GM12878 (cell line): ENCODE measurements around the gene MED6. TPM values are rescaled to one million over a fixed set of nuclear protein-coding genes. Genes with fewer than 3 reads are reported as not detected.

Source experiments
- ATAC-seq: fragments of 200-7000 bp; cut with Tn5 transposase; 3 replicates; pipeline ENCODE4 v1.9.1; 2020; ENCODE audit warnings: mild to moderate bottlenecking, moderate library complexity
- BruUV-seq: library from RNA; stranded (reverse); fragments of 400-500 nt; replicated peaks from 2 replicates; lab custom pipeline; 2021; lab: Mats Ljungman, UMichigan
- CTCF ChIA-PET: fragments of 300-600 bp; sonication (Branson Sonifier 250); formaldehyde crosslinking; extraction: SDS; loops from one replicate; lab custom pipeline; 2021; ENCODE audit warnings: inconsistent platforms; lab: Yijun Ruan, JAX
- POLR2A ChIA-PET: fragments of 350-600 bp; formaldehyde crosslinking; extraction: SDS; loops from one replicate; lab custom pipeline; 2021; ENCODE audit warnings: inconsistent platforms; lab: Charles Lee
- RAD21 ChIA-PET: fragments of 300-600 bp; sonication (Branson Sonifier 250); formaldehyde crosslinking; loops from one replicate; lab custom pipeline; 2023; ENCODE audit warnings: antibody characterized with exemption; ENCODE audit not compliant: unreplicated experiment; lab: Charles Lee
- SMC1A ChIA-PET: fragments of 300-600 bp; sonication (Branson Sonifier 250); formaldehyde crosslinking; loops from one replicate; lab custom pipeline; 2023; ENCODE audit not compliant: unreplicated experiment, uncharacterized antibody; lab: Charles Lee
- DNase-seq: peaks from one replicate; pipeline ENCODE4 v3.0.0-alpha.2; 2011; ENCODE audit warnings: low read depth, low spot score
- FAIRE-seq: peaks from 3 replicates; lab custom pipeline; 2011; peaks lifted over from hg19 to GRCh38; lab: Jason Lieb, UNC
- H2AFZ ChIP-seq: 2 replicates; pipeline ENCODE4 v1.6.0; 2011; ENCODE audit warnings: low read depth, low read length, control low read depth; ENCODE audit not compliant: control insufficient read depth
- H3K27ac ChIP-seq: 2 replicates; pipeline ENCODE4 v1.5.1; 2011; ENCODE audit warnings: control low read depth; ENCODE audit not compliant: control insufficient read depth, insufficient read depth
- H3K27me3 ChIP-seq, 2 experiments: replicated peaks in 1 of 2; 2 replicates each; pipeline versions ENCODE4 v1.6.0 to v1.6.1; 2011; ENCODE audit warnings: low read length in 1 of 2; ENCODE audit not compliant: control insufficient read depth in 2 of 2, insufficient read depth in 2 of 2
- H3K36me3 ChIP-seq, 2 experiments: 2 replicates each; pipeline ENCODE4 v1.5.1; 2011; ENCODE audit warnings: low read length in 1 of 2; ENCODE audit not compliant: control insufficient read depth in 2 of 2, insufficient read depth in 2 of 2
- H3K4me1 ChIP-seq: 2 replicates; pipeline ENCODE4 v1.6.1; 2011; ENCODE audit warnings: mild to moderate bottlenecking, low read length, moderate library complexity, mixed read lengths; ENCODE audit not compliant: control insufficient read depth, insufficient read depth
- H3K4me2 ChIP-seq: 2 replicates; pipeline ENCODE4 v1.6.0; 2011; ENCODE audit warnings: control low read depth; ENCODE audit not compliant: control insufficient read depth, insufficient read depth
- H3K4me3 ChIP-seq: fragments of 200-600 bp; sonication (generic); 2 replicates; pipeline ENCODE4 v1.5.1; 2016
- H3K79me2 ChIP-seq: 2 replicates; pipeline ENCODE4 v1.6.0; 2011; ENCODE audit warnings: low read length; ENCODE audit not compliant: control insufficient read depth, insufficient read depth
- H3K9ac ChIP-seq: 2 replicates; pipeline ENCODE4 v1.8.0; 2011; ENCODE audit warnings: low read length, control low read depth, mixed read lengths; ENCODE audit not compliant: control insufficient read depth, insufficient read depth
- H3K9me3 ChIP-seq: replicated peaks from 3 replicates; pipeline ENCODE4 v1.5.1; 2011; ENCODE audit warnings: mild to moderate bottlenecking, low read length; ENCODE audit not compliant: control insufficient read depth, insufficient read depth
- H4K20me1 ChIP-seq: 2 replicates; pipeline ENCODE4 v1.6.0; 2011; ENCODE audit not compliant: control insufficient read depth, insufficient read depth
- BCLAF1 ChIP-seq: fragments of 450-650 bp; IDR thresholded peaks from 2 replicates; pipeline ENCODE4 v1.6.1; 2017; ENCODE audit warnings: antibody characterized with exemption, mild to moderate bottlenecking, moderate library complexity
- CBFB ChIP-seq: IDR thresholded peaks from 2 replicates; pipeline ENCODE4 v1.6.1; 2016; ENCODE audit warnings: antibody characterized with exemption, low read depth
- NFIC ChIP-seq: IDR thresholded peaks from 2 replicates; pipeline ENCODE4 v1.6.1; 2012; ENCODE audit warnings: low read depth, mild to moderate bottlenecking, inconsistent platforms, low read length, moderate library complexity
- WGBS: methylation state at CpG from one replicate; pipeline ENCODE4 v1.1.6; 2016; ENCODE audit warnings: low lambda C conversion rate; ENCODE audit not compliant: insufficient replicate concordance, insufficient coverage; ENCODE audit errors: missing lambda C conversion rate; 5-methylcytosine and 5-hydroxymethylcytosine counted together
- in situ Hi-C: fragments of 300-500 bp; cut with MboI; formaldehyde crosslinking; loops from 9 replicates; pipeline ENCODE4 v1.14.3; 2018; ENCODE audit warnings: mixed read lengths
- intact Hi-C: fragments of 100-400 bp; cut with micrococcal nuclease; formaldehyde crosslinking; loops from one replicate; pipeline ENCODE4 v1.14.2; 2022; ENCODE audit not compliant: unreplicated experiment
- polyA plus RNA-seq, 11 experiments: library from polyadenylated mRNA; depleted of rRNA in 4 of 11; unstranded in 6 of 11; stranded (reverse) in 5 of 11; fragments of >200 nt; fragmentation: Nextera tagmentation in 4 of 11; fragmentation: Illumina TruSeq in 1 of 11; extraction: Ambion mirVana in 4 of 11; extraction: Trizol in 1 of 11; gene quantifications; 1 replicate in 1 of 11; 2 replicates in 10 of 11; pipeline versions ENCODE4 v1.2.1 to v1.2.3, GENCODE V29; 2011 to 2016; ENCODE audit warnings: inconsistent platforms in 2 of 11, missing spikeins in 2 of 11, low read depth in 1 of 11
- total RNA-seq, 4 experiments: library from RNA; depleted of rRNA in 3 of 4; stranded (reverse); fragments of >200 nt in 3 of 4; fragmentation: Illumina TruSeq in 1 of 4; extraction: Trizol in 1 of 4; gene quantifications; 2 replicates each; pipeline versions ENCODE4 v1.2.1 to v1.2.3, GENCODE V29; 2013 to 2021
- TF ChIP-seq, protein P1 (sequence below): IDR thresholded peaks from 2 replicates; pipeline ENCODE4 v1.6.1; 2012; ENCODE audit warnings: low read depth, low read length, improper control_type of control experiment

MED6 gene
- total and polyA plus RNA-seq, 10 of the 15 experiments (the other 5 are each of a cell fraction or from before 2014, with no cell fraction given) = 29.2 to 74.9 (median 46.2) TPM

DNA sequence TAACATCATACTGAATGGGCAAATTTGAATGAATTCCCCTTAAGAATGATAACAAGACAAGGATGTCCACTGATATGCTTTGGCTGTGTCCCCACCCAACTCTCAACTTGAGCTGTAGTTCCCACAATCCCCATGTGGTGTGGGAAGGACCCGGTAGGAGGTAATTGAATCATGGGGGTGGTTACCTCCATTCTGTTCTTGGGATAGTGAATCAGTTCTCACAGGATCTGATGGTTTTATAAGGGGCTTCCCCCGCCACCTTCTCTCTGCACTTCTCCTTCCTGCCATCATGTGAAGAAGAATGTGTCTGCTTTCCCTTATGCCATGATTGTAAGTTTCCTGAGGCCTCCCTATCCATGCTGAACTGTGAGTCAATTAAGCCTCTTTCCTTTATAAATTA lies 29.3 kb downstream of the MED6 start:
- no peaks in the 10 kb centered on the region for H3K27me3 ChIP-seq
- ChIA-PET POLR2A (no interaction called here), SMC1A (no interaction called here), RAD21 (no interaction called here), CTCF (no interaction called here)
- no TSS peak for BruUV-seq
- H3K79me2 ChIP-seq = no peaks in the 10 kb centered on the region
- no peak overlapping the region for H3K4me3 ChIP-seq
- no peaks in the 10 kb centered on the region; the same call in 1 of the 3 replicates for H3K9me3 ChIP-seq
- no peak overlapping the region for H2AFZ ChIP-seq
- DNase-seq (no peak), FAIRE-seq (no peak), ATAC-seq (no peak)
- intact Hi-C loops = no loop called here
- H3K9ac ChIP-seq = no peak overlapping the region
- H3K27ac ChIP-seq = no peak overlapping the region
- H3K36me3 ChIP-seq = 0 out of 4 replicates have a peak, but pooled peaks cover 0 to 4% of the 10 kb centered on the region in 2 experiments
- no peak for TF ChIP-seq NFIC
- TF ChIP-seq, protein P1, sequence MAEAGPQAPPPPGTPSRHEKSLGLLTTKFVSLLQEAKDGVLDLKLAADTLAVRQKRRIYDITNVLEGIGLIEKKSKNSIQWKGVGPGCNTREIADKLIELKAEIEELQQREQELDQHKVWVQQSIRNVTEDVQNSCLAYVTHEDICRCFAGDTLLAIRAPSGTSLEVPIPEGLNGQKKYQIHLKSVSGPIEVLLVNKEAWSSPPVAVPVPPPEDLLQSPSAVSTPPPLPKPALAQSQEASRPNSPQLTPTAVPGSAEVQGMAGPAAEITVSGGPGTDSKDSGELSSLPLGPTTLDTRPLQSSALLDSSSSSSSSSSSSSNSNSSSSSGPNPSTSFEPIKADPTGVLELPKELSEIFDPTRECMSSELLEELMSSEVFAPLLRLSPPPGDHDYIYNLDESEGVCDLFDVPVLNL = no peak
- TF ChIP-seq BCLAF1 = no peak
- no peak for TF ChIP-seq CBFB
- in situ Hi-C loops = no loop called here
- no peaks in the 10 kb centered on the region for H3K4me1 ChIP-seq
- WGBS = 100% methylated on average over 2 of the region's 2 CpGs
- no peaks in the 10 kb centered on the region for H4K20me1 ChIP-seq
- H3K4me2 ChIP-seq = no peak overlapping the region
